DMS114 treated with DMSO at 0.1 percent for 48 hours (cell line): ENCODE results near the gene MPHOSPH9.
A peak's percentile ranks its signal among the peaks of the same experiment; 100 is the strongest.

Experiments
- DNase-seq: peaks from one replicate; lab custom pipeline; 2025; ENCODE audit not compliant: unreplicated experiment; lab: John Stamatoyannopoulos, UW

MPHOSPH9 gene

GRCh38 chr12:123232807-123233504, at the start of gene MPHOSPH9, which contains the start of gene MTRFR:
Gene MPHOSPH9 (minus strand): TSS chr12:123233141. CDS start chr12:123230364, 2,777 bp downstream.
Gene MTRFR (plus strand): TSS chr12:123233436. CDS start chr12:123253675, 20,239 bp downstream.
- peak; percentile 99 for DNase-seq

GRCh38 chr12:123282111-123282510, 49.2 kb upstream of the MPHOSPH9 start:
- DNase-seq = no peak

- DNase-seq = no peak
Observed at GRCh38 chr12:123280971-123281370, 48.0 kb upstream of the MPHOSPH9 start.

GRCh38 chr12:123278101-123278627, 45.2 kb upstream of the MPHOSPH9 start:
- DNase-seq = no peak

GRCh38 chr12:123273166-123273565, 40.2 kb upstream of the MPHOSPH9 start:
- DNase-seq = no peak

GRCh38 chr12:123271001-123271668, 38.2 kb upstream of the MPHOSPH9 start:
- no peak for DNase-seq

GRCh38 chr12:123270214-123271000, 37.5 kb upstream of the MPHOSPH9 start:
- no peak for DNase-seq

- DNase-seq = no peak
Observed at GRCh38 chr12:123269896-123270213, 36.9 kb upstream of the MPHOSPH9 start.

GRCh38 chr12:123269395-123269892, 36.5 kb upstream of the MPHOSPH9 start:
- DNase-seq = no peak

- no peak for DNase-seq
Observed at GRCh38 chr12:123268850-123269249, 35.9 kb upstream of the MPHOSPH9 start.

GRCh38 chr12:123267991-123268843, 35.3 kb upstream of the MPHOSPH9 start:
- no peak for DNase-seq

- DNase-seq = no peak
Observed at GRCh38 chr12:123267335-123267920, 34.5 kb upstream of the MPHOSPH9 start.

GRCh38 chr12:123266679-123267277, 33.8 kb upstream of the MPHOSPH9 start:
- DNase-seq = no peak

- no peak for DNase-seq
Observed at GRCh38 chr12:123265851-123266678, 33.1 kb upstream of the MPHOSPH9 start.

- no peak for DNase-seq
Observed at GRCh38 chr12:123264642-123265041, 31.7 kb upstream of the MPHOSPH9 start.

GRCh38 chr12:123263196-123263817, 30.4 kb upstream of the MPHOSPH9 start:
- DNase-seq = no peak

- DNase-seq = no peak
Observed at GRCh38 chr12:123261196-123261595, 28.3 kb upstream of the MPHOSPH9 start.

- DNase-seq = no peak
Observed at GRCh38 chr12:123260081-123260480, 27.1 kb upstream of the MPHOSPH9 start.
